Thyroid gland (tissue), 4 donors: Measurements from ENCODE around the gene SEC23B. TPM values are rescaled to one million over a fixed set of nuclear protein-coding genes. Genes with fewer than 3 reads are reported as not detected.
"Not testable (repeated sequence)": the region's sequence is repeated elsewhere in the genome, so short reads cannot be mapped to it uniquely, and the experiment has no call there.

Source experiments
- DNase-seq, 2 donors: peaks; one replicate each; pipeline ENCODE4 v3.0.0-alpha.2; 2019
- H3K27ac ChIP-seq, 3 donors: fragments of 200-600 bp; sonication (generic); 1 replicate in 2 of 3; 2 replicates in 1 of 3; pipeline ENCODE4 v1.5.1; 2016 to 2019; ENCODE audit warnings: mild to moderate bottlenecking in 1 of 3, moderate library complexity in 1 of 3
- H3K27me3 ChIP-seq: fragments of 200-600 bp; sonication (generic); one replicate; pipeline ENCODE4 v1.5.1; 2019
- H3K36me3 ChIP-seq, 2 donors: fragments of 200-600 bp; sonication (generic); one replicate each; pipeline ENCODE4 v1.5.1; 2016 to 2019
- H3K4me1 ChIP-seq, 2 donors: fragments of 200-600 bp; sonication (generic); one replicate each; pipeline ENCODE4 v1.5.1; 2017 to 2019
- H3K4me3 ChIP-seq, 3 donors: fragments of 200-600 bp; sonication (generic); replicated peaks in 1 of 3; 1 replicate in 2 of 3; 2 replicates in 1 of 3; pipeline ENCODE4 v1.5.1; 2016; ENCODE audit warnings: mild to moderate bottlenecking in 1 of 3
- H3K9me3 ChIP-seq: fragments of 200-600 bp; sonication (generic); one replicate; pipeline ENCODE4 v1.5.1; 2017
- CTCF ChIP-seq, 6 experiments: fragments of 200-600 bp in 3 of 6; fragments of 450-650 bp in 3 of 6; sonication (generic) in 3 of 6; IDR thresholded peaks; one replicate each; pipeline ENCODE4 v1.5.1; 2016 to 2019; ENCODE audit warnings: antibody characterized with exemption in 6 of 6, mild to moderate bottlenecking in 2 of 6, inconsistent platforms in 1 of 6, moderate library complexity in 1 of 6
- POLR2A ChIP-seq, 2 donors: fragments of 450-650 bp; IDR thresholded peaks; one replicate each; pipeline ENCODE4 v1.6.1; 2017; ENCODE audit warnings: antibody characterized with exemption in 2 of 2, mild to moderate bottlenecking in 2 of 2, moderate library complexity in 1 of 2
- WGBS, 2 donors: methylation state at CpG; one replicate each; pipeline ENCODE4 v1.1.5; 2017; 5-methylcytosine and 5-hydroxymethylcytosine counted together
- intact Hi-C: fragments of 100-400 bp; cut with DNase I; formaldehyde crosslinking; loops from one replicate; pipeline ENCODE4 v1.15.1; 2023
- total RNA-seq, 4 donors: library from RNA; depleted of rRNA; stranded (reverse); fragments of >200 nt; gene quantifications; one replicate each; pipeline ENCODE4 v1.2.3, GENCODE V29; 2016

The SEC23B gene
- total RNA-seq, 4 donors from 2014 or later, result 60.5 to 94.1 (median 84.6) TPM

GRCh38 chr20:18511571-18511970 lies 3.8 kb downstream of the SEC23B start:
- WGBS, 2 donors, result 86 to 94% methylated on average over 1 of the region's 1 CpG
- TF ChIP-seq CTCF (IDR thresholded peaks at IDR 0.05) (no peak), POLR2A (IDR thresholded peaks at IDR 0.05) (no peak)
- DNase-seq, result no peak
- intact Hi-C loops, result no loop called here
- Histone ChIP-seq H3K4me3 (no peak overlapping the region), H3K9me3 (no peaks in the 10 kb centered on the region), H3K4me1 (peaks cover 13 to 14% of the 10 kb centered on the region in 2 donors), H3K27ac (no peak overlapping the region), H3K36me3 (peaks cover 5 to 23% of the 10 kb centered on the region in 2 donors), H3K27me3 (no peaks in the 10 kb centered on the region)

GRCh38 chr20:18513208-18513607 lies 5.5 kb downstream of the SEC23B start:
- Histone ChIP-seq H3K4me1 (peaks cover 9 to 11% of the 10 kb centered on the region in 2 donors), H3K36me3 (peaks cover 5 to 25% of the 10 kb centered on the region in 2 donors), H3K4me3 (no peak overlapping the region), H3K9me3 (no peaks in the 10 kb centered on the region), H3K27ac (no peak overlapping the region), H3K27me3 (no peaks in the 10 kb centered on the region)
- DNase-seq, result no peak
- intact Hi-C loops, result no loop called here
- 90 to 97% methylated on average over 7 of the region's 7 CpGs for WGBS, 2 donors
- TF ChIP-seq CTCF (IDR thresholded peaks at IDR 0.05) (no peak), POLR2A (IDR thresholded peaks at IDR 0.05) (no peak)

GRCh38 chr20:18514127-18514526 lies 6.4 kb downstream of the SEC23B start:
- 94 to 98% methylated on average over 4 to 5 of the region's 5 CpGs for WGBS, 2 donors
- H3K27ac ChIP-seq, result no peak overlapping the region
- no peak for DNase-seq
- no peak overlapping the region for H3K4me3 ChIP-seq
- H3K27me3 ChIP-seq, result no peaks in the 10 kb centered on the region
- peaks cover 5 to 25% of the 10 kb centered on the region in 2 donors for H3K36me3 ChIP-seq
- intact Hi-C loops, result no loop called here
- H3K4me1 ChIP-seq, result peaks cover 0 to 1% of the 10 kb centered on the region in 2 donors
- TF ChIP-seq POLR2A (IDR thresholded peaks at IDR 0.05) (no peak), CTCF (IDR thresholded peaks at IDR 0.05) (no peak)
- H3K9me3 ChIP-seq, result no peaks in the 10 kb centered on the region

GRCh38 chr20:18515973-18516372 lies 8.2 kb downstream of the SEC23B start:
- Histone ChIP-seq H3K4me3 (no peak overlapping the region), H3K27ac (no peak overlapping the region), H3K27me3 (no peaks in the 10 kb centered on the region), H3K4me1 (no peaks in the 10 kb centered on the region), H3K36me3 (peaks cover 5 to 25% of the 10 kb centered on the region in 2 donors), H3K9me3 (no peaks in the 10 kb centered on the region)
- TF ChIP-seq POLR2A (IDR thresholded peaks at IDR 0.05) (no peak), CTCF (IDR thresholded peaks at IDR 0.05) (no peak)
- no peak for DNase-seq
- intact Hi-C loops, result no loop called here

- H3K9me3 ChIP-seq, H3K27me3 ChIP-seq, H3K27ac ChIP-seq, H3K4me3 ChIP-seq, DNase-seq, H3K4me1 ChIP-seq, intact Hi-C loops: not testable (repeated sequence)
- WGBS, 2 donors, result 92% methylated on average over 9 of the region's 9 CpGs
- H3K36me3 ChIP-seq, result peaks cover 28 to 29% of the 10 kb centered on the region in 2 donors
Observed at GRCh38 chr20:18522066-18522465, 14.3 kb downstream of the SEC23B start.

- H3K36me3 ChIP-seq, result peaks cover 38 to 39% of the 10 kb centered on the region in 2 donors
- no peaks in the 10 kb centered on the region for H3K9me3 ChIP-seq
- DNase-seq, result no peak
- H3K4me3 ChIP-seq, result no peak overlapping the region
- H3K27me3 ChIP-seq, result no peaks in the 10 kb centered on the region
- no peak overlapping the region for H3K27ac ChIP-seq
- TF ChIP-seq POLR2A (IDR thresholded peaks at IDR 0.05) (no peak), CTCF (IDR thresholded peaks at IDR 0.05) (no peak)
- intact Hi-C loops, result no loop called here
- no peaks in the 10 kb centered on the region for H3K4me1 ChIP-seq
- 86 to 87% methylated on average over 2 of the region's 2 CpGs for WGBS, 2 donors
Observed at GRCh38 chr20:18523066-18523465, 15.3 kb downstream of the SEC23B start.
